ENCODE results near the gene FBXW5.

FBXW5 gene

DNA sequence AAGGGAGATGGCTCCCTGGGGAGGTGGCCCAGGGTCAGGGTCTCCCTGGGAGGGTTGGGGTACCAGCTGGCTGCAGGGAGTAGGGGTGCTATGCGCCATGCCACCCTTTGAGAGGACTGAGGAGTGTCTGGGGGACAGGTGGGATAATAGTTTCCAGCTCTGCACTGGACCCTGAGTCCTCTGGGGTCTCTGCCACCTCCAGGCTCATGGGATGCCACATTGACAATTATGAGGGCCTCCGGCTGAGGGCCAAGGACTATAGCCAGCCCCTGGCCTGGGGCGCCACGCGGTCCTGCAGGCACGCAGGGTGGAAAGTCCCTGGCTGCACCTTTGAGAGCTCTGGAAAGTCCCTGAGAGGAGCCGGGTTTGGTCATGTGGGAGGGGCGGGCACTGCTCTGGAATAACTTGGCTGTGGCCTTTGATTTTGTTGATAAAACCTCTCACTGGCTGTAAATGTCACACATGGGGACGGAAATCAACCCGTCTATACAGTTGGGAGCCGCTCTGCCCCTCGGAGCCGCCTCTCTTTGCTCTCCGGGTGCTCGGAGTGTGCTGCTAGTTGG is 42.2 kb downstream of the FBXW5 start:
- no peak for DNase-seq

DNA sequence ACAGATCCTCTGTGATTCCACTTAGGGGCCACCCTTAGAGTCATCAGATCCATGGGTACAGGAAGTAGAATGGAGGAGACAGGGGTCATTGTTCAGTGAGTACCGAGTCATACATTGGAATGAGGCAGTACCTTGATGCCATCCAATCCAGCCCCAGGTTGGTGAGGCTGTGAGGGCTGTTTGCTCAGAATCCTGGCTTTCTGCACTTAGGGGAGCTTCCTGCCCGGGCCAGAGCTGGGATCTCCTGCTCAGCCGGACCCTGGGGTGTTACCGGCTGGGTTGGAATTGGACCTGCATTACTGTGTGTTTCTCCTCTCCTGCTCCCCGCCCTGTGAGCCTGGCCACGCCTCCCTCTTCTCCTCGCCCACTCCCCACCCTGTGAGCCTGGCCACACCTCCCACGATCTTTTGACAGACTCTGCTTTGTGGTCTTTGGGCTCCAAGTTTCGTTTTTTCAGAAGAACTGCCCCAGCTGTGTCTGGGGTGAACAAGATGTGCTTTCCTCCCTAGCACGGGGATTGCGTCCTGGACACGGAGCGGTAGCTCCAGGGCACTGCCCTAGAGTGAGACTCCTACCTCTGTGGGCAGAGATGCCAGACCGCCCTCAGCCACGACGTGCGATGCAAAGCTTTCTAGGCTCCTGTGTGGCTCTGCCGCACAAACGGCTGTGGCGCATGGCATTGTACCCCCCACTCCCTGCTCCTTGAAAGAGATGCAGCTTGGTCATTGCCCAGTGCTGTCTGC is 42.9 kb downstream of the FBXW5 start:
- DNase-seq, result no peak

DNA sequence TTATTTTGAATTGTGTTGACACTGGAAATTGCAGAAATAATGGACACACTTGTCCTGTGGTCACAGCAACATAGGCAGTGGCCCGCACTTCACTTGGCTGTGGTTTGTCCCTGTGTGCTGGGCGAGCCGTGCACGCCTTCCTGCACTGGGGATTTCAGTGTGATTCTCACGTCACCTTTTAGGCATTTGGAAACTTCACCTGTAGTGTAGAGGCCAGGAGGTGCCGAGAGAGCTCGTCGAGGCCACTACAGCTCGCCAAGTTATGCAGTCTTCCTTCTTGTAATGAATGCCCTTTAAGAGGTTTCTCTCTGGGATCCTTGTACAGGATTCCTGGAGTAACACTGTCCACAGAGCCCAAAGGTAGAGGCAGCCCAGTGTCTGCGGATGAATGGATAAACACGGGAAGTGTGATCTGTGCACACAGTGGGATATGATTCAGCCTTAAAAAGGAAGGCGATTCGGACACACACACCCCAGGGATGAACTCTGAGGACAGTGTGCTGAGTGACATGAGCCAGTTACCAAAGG is 43.5 kb downstream of the FBXW5 start:
- DNase-seq, result no peak

DNA sequence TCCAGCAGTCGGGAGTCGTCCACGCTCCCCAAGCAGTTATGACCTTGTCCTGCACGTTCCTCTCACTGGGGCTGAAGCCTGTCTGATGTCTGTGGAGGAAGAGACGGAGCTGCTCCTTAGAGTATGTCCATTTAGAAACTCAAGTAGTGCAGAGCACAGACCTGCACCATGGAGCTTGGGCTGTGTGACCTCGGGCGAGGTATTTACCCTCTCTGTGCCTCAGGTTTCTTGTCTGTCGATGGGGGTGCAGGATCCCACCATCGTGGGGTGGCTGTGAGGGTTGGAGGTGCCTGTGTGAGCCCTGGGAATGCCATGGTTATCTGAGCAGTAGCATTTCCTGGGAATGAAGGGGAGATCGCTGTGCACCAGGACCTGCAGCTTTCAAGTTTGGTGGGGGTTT is 44.0 kb downstream of the FBXW5 start:
- DNase-seq, result no peak

DNA sequence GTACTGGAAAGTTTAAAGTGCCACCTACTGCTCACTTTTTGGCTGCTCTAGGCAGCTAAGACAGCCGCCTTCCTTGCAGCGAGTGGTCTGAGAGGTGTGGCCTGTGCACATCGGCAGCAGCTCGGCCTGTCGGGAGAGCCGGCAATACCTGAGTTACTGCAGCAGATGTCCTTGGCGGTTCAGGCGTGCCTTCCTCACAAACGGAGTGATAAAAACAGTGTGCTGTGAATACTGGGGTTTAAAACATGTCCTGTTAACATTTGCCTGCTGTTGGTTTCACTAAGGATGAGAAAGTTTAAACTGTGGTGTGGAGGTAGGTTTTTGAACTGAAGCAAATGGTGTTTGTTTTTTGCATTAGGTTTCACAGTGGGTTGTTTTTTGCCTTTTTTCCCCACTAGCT is 45.3 kb downstream of the FBXW5 start:
- DNase-seq, result no peak

DNA sequence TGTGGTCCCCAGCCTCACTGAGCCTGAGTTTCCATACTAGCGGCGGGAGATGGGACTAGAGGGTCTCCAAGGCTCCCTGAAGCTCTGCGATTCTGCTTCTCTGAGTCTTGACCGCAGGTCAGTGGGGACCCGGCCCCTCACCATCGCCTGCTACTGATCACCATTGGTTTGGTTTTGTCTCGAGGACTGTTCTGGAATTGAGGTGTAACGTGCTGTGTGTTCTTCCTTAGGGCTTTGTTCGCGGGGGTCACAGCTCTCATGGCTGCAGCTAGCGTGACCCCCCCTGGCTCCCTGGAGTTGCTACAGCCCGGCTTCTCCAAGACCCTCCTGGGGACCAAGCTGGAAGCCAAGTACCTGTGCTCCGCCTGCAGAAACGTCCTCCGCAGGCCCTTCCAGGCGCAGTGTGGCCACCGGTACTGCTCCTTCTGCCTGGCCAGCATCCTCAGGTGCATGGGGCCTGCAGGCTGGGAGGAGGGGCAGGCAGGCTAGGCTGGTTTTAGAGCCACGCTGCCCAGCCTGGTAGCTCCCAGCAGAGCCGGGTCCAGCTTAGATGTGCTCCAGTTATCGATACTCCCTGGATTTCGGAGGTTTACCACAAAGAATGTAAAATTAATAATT is 45.9 kb downstream of the FBXW5 start:
- DNase-seq, result no peak

DNA sequence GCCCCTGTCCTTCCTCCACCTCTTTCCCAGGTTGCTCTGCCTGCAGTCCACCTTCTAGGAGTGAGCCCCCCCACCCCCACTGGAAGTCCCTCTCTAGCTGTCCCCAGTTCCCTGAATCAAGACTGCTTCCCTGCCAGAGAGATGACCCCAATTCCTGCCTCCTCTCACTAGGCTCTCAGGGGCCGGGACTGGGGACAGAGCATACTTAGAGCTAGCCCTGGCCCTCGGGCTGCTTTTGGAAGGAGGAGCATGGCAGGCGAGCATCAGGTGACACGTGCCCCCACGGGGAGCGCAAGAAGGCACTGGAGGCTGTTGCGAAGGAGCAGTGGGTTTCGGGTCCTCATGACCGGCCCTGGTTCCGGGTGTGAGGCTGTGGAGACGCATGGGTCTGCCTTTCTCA is 48.5 kb downstream of the FBXW5 start:
- DNase-seq, result no peak

DNA sequence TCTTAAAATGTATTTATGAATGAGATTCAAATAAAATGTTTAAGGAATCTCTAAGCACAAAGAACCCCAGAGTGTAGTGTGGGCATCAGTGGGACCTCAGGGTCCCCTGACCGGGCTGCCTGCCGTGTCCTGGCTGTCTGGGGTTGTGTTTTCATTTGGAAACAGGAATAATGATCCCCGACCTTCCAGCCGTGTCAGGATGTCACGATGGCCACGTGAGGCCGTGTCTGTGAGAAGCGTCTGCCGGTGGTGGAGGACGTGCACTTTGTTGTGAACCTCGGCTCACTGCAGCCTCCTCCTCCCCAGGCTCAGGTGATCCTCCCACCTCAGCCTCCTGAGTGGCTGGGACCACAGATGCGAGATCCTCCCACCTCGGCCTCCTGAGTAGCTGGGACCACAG is 53.9 kb downstream of the FBXW5 start:
- DNase-seq, result no peak
